Measurements from ENCODE around the gene F7.

The F7 gene

DNA sequence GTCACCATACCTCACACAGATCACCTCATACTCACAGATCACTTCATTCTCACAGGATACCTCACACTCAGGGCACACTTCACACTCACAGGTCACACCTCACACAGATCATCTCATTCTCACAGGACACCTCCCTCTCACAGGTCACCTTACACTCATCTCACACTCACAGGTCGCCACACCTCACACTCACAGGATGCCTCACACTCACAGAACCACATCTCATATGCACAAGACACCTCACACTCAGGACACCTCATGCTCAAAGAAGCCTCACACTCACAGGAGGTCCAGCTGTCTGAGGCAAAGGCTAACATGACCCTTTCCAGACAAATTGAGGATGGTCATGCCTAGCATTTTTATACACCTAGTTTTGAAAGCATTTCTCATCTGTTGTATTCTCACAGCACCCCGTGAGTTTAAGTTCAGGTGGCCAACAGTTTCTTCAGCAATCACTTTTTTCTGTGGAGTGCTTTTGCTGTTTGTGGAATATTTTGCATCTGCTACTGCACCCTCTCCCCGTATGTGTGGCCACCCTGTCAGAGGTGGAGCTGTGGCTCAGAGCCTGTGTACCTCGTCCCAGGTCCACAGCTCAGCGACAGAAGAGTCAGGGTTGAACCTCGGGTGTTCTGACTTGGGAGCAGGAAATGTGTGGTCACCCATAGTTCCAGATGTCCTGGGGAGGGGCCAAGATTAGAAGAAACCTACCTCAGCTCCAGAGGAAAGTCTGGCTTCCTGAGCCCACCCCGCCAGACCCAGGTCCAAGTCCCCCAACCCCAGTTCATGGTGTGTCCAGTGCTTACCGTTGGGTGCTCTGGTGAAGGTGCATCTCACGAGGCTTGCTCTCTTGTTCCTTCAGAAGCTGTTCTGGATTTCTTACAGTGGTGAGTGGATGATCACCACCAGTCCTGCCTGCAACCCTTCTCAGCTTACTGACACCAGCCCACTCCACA, 7.6 kb downstream of the F7 start (continued):
- TF ChIP-seq PRDM4 (tag by site-specific recombination; IDR thresholded peaks at IDR 0.05) (no peak), ZBTB7A (tag by site-specific recombination; IDR thresholded peaks at IDR 0.05; ENCODE audit: low read depth) (no peak)

DNA sequence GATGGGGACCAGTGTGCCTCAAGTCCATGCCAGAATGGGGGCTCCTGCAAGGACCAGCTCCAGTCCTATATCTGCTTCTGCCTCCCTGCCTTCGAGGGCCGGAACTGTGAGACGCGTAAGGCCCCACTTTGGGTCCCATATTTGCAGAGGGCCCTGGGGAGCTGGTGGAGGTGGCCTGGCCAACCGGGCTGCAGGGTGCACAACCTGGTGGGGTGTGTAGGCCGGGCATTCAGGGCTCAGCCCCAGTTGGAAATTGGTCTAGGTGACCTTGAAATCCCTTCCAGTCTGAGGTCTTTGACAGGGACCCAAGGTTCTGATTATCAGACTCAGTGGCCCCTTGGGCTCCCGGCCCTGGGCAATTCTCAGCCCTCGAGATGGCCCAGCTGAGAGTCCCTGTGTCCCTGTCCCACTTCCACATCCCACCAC, 8.3 kb downstream of the F7 start:
- no peak for TF ChIP-seq ZNF404 (tag by site-specific recombination; IDR thresholded peaks at IDR 0.05)
- TF ChIP-seq ZNF132 (tag by site-specific recombination; IDR thresholded peaks at IDR 0.05; ENCODE audit: borderline replicate concordance), result no peak
- Histone ChIP-seq H3K4me1 (ENCODE audit: control insufficient read depth, insufficient read depth, low read length) (no peaks in the 10 kb centered on the region), H3K4me3 (ENCODE audit: low read depth, low read length) (no peak overlapping the region), H3K27ac (ENCODE audit: extremely low read depth, low read depth, low read length) (no peak overlapping the region), H3K9me3 (ENCODE audit: control insufficient read depth, insufficient read depth, low read depth, low read length) (no peaks in the 10 kb centered on the region), H3K36me3 (ENCODE audit: control insufficient read depth in 2 of 2, insufficient read depth in 1 of 2, low read length in 2 of 2) (no peaks in the 10 kb centered on the region)
- ChIA-PET POLR2A (no interaction called here), CTCF (interaction anchor here (1.0 kb wide), 1 partner anchor 182 kb away, joined by 3 read pairs; no protein-coding TSS in a partner anchor)

DNA sequence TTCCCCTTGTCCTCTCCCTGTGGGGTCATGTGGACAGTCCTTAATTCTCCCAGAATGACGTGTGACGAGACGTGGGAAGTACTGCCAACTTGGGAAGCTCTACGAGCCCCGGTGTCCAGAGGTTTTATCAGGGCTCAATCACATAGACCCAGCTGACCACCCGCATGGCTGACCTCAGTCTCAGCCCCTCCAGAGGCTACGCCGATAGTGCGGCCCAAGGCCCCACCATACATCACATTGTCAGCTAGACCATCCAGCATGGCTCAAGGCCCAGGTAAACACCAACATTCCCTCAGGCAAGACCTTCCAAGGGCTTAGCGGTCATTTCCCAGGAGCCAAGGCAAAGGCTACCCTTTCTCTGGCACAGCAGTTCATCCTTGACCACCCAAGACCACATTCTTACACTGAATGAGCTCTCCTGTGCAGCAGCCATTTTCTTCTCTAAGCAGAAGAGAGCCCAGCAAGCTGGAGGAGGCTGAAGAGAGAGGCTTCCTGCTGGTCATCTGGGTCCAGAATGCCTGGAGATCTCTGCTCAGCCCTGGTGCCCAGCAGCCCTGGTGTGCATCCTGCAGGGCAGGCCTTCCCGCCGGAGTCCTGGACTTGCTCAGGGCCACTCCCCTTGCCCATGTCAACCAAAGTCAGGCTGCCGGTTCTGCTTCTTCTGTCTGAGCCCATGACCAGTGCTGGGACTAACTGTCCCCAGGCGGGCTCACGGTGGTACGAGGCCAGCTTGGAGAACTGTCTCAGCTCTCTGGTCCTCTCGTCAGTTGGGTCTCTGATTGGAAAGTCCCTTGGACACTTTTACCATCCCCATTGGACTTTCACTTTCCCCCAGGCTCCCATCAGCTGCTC, 9.1 kb downstream of the F7 start:
- H3K4me1 ChIP-seq (ENCODE audit: control insufficient read depth, insufficient read depth, low read length), result no peaks in the 10 kb centered on the region
- ChIA-PET CTCF (no interaction called here), POLR2A (no interaction called here)
- H3K36me3 ChIP-seq (ENCODE audit: control insufficient read depth in 2 of 2, insufficient read depth in 1 of 2, low read length in 2 of 2), result no peaks in the 10 kb centered on the region
- TF ChIP-seq KLF16 (tag by site-specific recombination; IDR thresholded peaks at IDR 0.05) (no peak), KLF10 (tag by site-specific recombination; IDR thresholded peaks at IDR 0.05) (no peak), KLF8 (tag by site-specific recombination; IDR thresholded peaks at IDR 0.05) (no peak), ZNF558 (tag by site-specific recombination; IDR thresholded peaks at IDR 0.05) (no peak)
- TF ChIP-seq, protein P1, sequence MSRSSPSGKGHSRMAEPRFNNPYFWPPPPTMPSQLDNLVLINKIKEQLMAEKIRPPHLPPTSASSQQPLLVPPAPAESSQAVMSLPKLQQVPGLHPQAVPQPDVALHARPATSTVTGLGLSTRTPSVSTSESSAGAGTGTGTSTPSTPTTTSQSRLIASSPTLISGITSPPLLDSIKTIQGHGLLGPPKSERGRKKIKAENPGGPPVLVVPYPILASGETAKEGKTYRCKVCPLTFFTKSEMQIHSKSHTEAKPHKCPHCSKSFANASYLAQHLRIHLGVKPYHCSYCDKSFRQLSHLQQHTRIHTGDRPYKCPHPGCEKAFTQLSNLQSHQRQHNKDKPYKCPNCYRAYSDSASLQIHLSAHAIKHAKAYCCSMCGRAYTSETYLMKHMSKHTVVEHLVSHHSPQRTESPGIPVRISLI (tag by site-specific recombination; IDR thresholded peaks at IDR 0.05), result no peak
- no peak overlapping the region for H3K27ac ChIP-seq (ENCODE audit: extremely low read depth, low read depth, low read length)
- H3K4me3 ChIP-seq (ENCODE audit: low read depth, low read length), result no peak overlapping the region
- H3K9me3 ChIP-seq (ENCODE audit: control insufficient read depth, insufficient read depth, low read depth, low read length), result no peaks in the 10 kb centered on the region

GRCh38 chr13:113115363-113116205, 10.0 kb downstream of the F7 start:
- Histone ChIP-seq H3K9me3 (ENCODE audit: control insufficient read depth, insufficient read depth, low read depth, low read length) (no peaks in the 10 kb centered on the region), H3K4me3 (ENCODE audit: low read depth, low read length) (no peak overlapping the region), H3K4me1 (ENCODE audit: control insufficient read depth, insufficient read depth, low read length) (no peaks in the 10 kb centered on the region), H3K27ac (ENCODE audit: extremely low read depth, low read depth, low read length) (no peak overlapping the region), H3K36me3 (ENCODE audit: control insufficient read depth in 2 of 2, insufficient read depth in 1 of 2, low read length in 2 of 2) (no peaks in the 10 kb centered on the region)
- ChIA-PET CTCF (interaction anchor here (0.5 kb wide), 1 partner anchor 9 kb away, joined by 3 read pairs; no protein-coding TSS in a partner anchor), POLR2A (no interaction called here)
- TF ChIP-seq ZNF184 (tag by site-specific recombination; IDR thresholded peaks at IDR 0.05) (no peak), ZFHX2 (tag by site-specific recombination; conservative IDR thresholded peaks at IDR 0.05) (0 out of 2 replicates have a peak, but pooled peaks have one; percentile 10)

All from HEK293 (cell line).